Measurements from ENCODE around the gene MYO1D.

Gene MYO1D

DNA sequence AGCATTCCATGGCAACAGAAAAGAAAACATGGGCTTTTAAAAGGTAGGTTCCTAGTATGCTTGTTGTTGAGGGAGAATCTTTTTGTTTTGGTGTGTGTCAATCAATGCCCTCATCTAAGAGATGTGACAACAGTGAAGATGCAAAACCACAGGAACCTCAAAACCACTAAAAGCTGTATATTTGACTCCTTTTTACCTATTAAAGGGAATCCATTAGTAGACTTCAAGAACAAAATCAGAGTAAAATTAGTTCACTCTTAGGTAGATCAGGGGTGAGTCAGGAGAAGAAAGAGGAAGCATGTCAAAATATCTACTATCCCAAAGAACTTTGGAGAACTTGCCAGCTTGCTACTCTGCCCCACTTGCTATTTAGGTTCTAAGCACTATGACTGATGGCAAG, 301.1 kb downstream of the MYO1D start:
- no peak for DNase-seq (ENCODE audit: low read depth, low spot score)

DNA sequence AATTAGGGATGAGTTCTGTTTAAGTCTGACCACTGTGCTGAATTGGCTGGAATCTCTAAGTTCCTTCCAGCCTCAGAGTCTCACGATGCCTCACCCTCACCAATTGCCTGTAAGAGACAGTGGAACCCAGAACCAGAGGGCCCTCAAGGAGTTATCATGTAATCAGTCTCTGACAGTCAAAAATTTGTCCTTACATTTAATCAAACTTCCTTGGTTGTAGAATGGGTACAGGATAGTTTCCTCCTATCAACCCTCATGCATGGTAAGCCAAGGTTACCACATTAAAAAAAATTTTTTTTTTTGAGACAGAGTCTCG, 306.9 kb downstream of the MYO1D start:
- no peak for DNase-seq (ENCODE audit: low read depth, low spot score)

GRCh38 chr17:32569171-32570080, 307.5 kb downstream of the MYO1D start:
- DNase-seq (ENCODE audit: low read depth, low spot score): no peak

DNA sequence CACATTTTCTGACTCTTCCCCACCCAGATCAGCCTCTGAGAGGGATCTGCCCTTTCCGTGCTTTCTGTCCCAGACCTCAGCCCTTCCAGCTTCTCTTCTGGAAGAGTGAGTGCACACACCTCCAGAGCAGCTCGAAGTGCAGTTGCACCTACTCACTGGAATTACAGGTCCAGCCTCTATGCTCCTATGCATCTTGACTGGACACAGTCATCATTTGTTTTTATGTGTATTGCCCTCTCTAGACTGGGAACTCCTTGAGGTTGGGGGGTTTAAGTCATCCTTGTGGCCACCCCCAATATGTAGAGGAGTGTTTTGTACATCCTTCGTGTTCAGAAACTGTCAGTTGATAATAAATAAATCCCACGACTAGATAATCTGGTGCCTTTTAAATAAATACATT, 308.2 kb downstream of the MYO1D start:
- no peak for DNase-seq (ENCODE audit: low read depth, low spot score)

DNA sequence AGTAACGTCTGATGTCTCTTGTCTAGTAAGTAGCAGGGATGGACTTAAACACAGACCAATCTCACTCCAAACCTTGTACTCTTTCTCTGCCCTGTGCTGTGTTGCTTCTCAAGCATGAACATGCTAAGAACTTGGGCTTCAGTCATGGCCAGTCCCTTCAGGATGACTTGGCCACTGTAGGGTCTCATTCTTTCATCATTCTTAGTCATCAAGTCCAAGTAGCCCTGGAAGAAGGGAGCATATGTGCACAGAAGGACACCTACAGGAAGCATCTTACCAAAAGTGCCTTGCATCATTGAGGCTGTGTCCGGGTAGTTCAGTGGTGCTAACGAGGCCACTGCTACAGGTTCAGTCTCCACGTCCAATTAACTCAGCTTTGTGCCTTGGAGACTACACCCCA, 309.4 kb downstream of the MYO1D start:
- no peak for DNase-seq (ENCODE audit: low read depth, low spot score)

- no peak for DNase-seq (ENCODE audit: low read depth, low spot score)
These were observed 309.8 kb downstream of the MYO1D start for GRCh38 chr17:32567086-32567485.

DNA sequence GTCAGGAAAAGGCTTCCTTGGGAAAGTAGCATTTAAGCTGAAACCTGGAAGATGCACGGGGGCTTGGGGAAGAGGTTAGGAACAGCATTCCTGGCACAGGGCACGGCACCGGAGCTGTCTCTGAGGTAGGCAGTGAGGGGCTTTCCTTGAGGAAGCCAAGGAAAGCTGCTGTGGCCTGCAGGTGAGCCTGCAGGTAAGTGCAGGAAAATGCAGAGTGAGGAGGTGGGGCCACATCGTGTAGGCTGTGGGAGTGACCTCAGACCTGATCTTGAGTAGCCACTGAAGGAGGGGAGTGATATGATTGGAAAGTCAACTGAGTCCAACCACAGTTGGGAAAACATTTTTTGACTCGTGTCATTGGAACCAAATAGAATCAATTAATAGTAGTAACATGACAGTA, 310.6 kb downstream of the MYO1D start:
- DNase-seq (ENCODE audit: low read depth, low spot score): no peak

- DNase-seq (ENCODE audit: low read depth, low spot score): no peak
These were observed 311.5 kb downstream of the MYO1D start for GRCh38 chr17:32565401-32565800.

- DNase-seq (ENCODE audit: low read depth, low spot score): no peak
These were observed 312.6 kb downstream of the MYO1D start for GRCh38 chr17:32564325-32564724.

DNA sequence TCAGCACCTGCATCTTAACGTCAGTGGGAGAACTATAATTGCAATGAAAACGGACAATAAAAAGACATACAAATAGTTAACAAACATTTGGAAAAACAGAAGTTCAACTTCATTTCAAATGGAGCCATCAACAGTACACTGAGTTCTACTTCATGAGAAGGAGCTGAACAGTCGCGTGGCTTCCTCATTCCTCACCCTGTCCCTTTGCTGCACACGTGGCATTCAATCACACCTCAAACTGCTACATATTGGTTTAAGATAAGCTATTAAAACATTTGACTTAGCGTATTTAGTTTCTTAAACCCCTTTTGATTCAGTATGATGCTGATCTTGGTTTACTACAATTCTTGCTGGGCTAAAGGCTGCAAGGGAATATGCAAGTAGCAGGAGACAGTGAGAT, 313.3 kb downstream of the MYO1D start:
- DNase-seq (ENCODE audit: low read depth, low spot score): no peak

DNA sequence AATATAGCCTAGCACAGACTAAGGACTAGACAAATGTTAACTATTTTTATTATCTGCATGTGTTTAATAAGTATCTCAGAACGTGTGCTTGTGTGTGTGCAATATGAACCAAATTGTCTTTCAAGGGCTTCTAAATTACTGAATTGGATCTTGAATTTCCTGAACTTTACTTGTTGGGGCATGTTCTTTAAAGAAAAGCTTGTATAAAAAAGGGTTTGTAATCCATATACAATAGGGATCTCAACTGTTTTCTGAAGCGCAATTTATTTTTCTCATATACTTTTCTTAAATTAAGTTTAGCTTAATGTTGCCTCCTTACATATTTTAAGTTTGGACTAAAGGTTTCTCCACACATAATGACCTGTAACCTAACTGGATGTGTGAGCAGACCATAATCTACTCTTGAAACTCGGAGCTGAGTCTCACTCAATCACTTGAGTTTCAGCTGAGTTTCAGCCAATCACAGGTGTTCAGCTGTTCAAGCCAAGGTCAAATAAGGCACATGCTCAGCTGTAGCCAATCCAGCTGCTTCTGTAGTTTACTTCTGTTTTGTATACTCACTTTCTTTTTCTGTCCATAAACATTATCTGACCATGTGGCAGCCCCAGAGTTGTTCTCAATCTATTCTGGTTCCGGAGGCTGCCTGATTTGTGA, 317.8 kb downstream of the MYO1D start:
- no peak for DNase-seq (ENCODE audit: low read depth, low spot score)

DNA sequence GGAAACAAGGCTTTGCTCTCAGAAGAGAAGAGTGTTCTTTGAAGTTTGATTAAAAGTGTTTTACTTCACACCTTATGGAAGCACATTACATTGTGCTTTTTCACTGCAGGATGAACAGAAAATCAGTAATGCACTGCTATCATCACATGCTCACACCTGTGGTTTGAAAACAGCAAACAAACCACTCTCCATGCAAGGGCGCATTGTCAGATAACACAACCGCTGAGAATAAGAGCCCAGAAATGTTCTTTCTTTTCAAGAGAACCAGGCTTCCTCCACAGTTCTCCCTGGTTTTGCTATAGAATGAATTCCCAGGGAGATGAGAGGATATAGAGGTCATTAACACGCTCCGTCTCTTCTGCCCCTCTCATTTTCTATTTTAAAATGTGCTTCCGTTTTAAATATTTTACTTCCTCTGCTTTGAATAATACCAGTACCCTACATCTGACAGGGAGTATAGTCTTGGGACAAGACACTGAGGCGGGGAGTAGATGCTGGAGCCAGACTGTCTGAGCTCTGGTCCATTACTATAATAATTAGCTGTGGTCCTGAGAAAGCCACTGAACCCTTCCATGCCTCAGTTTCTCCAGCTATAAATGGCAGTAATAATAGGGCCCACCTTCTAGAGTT, 318.5 kb downstream of the MYO1D start:
- no peak for DNase-seq (ENCODE audit: low read depth, low spot score)

DNA sequence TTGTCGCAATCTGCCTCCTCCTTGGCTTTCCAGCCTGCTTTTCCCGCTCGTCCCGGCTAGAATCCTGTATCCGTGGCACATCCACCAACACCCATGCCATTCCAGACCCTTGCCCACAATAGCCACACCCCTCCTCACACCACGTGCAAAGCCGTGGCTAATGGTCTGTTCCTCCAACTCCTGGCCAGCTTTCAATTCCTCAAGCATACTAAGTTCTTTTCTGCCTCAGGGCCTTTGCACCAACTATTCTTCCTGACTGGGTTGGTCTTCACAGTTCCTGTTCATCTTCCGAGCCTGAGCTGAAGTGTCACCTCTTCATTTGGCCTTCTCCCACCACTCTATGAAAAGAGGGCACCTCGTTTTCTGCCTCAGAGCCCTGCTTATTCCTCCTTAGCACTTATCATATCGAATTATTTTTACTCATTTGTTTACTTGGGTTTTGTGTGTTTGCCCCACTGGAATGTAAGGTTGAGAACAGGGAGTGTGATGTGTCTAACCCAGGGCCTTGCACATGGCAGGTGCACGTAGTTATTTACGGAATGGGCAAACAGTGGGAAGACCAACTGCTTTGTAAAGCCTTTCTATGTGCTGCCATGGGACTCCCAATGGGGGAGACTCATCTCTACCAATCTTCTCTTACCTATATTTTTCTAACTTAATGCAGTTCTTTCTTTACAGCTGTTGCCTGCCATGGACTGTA, 321.2 kb downstream of the MYO1D start:
- DNase-seq (ENCODE audit: low read depth, low spot score): no peak

- no peak for DNase-seq (ENCODE audit: low read depth, low spot score)
These were observed 323.8 kb downstream of the MYO1D start for GRCh38 chr17:32553168-32553567.

DNA sequence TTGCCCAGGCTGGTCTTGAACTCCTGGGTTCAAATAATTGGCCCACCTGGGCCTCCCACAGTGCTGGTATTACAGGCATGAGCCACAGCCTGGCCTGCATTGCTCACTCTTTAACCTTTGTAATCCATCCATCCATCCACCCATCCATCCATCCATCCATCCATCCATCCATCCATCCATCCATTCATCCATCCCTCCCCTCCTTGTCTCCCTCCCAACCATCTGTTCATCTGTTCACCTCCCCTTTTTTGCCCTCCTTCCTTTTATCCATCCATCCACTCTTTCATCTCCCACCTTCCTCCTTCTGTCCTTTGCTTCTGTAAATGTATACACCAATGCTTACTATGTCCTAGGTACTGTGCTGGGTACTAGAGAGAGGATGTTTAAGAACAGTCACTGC, 324.6 kb downstream of the MYO1D start:
- no peak for DNase-seq (ENCODE audit: low read depth, low spot score)

DNA sequence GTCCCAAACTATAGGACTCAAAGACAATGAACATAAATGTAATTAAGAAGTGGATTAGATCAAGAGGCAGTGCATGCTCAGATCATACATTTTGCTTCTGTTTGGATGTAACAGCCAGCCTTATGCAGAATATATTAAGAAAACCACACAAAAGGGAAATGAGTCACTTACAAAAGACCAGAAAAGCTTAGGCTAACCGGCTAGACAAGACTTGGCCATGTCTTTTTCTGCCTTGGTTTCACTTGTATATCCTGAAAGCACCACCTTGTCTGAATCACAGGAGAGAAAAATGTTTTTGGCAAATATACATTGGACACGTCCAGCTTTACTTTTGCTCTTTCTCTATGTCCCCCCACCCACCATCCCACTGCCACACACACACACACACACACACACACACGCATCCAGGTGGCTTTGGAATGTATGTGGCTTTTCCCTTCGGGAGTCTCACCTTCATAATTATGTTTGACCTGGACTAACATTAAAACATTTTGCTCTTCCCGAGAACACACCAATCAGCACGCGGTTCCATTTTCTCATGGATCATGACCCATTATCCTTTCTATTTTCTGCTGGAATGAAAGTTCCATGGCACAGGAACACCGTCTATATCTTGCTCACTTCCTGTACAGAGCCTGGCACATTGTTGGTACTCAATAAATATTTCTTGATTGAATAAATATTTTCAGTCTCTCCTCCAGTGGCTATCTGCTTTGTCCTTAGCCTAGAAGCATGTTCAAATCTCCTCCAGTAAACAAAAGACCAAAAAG, 325.6 kb downstream of the MYO1D start:
- no peak for DNase-seq (ENCODE audit: low read depth, low spot score)

- no peak for DNase-seq (ENCODE audit: low read depth, low spot score)
These were observed 327.4 kb downstream of the MYO1D start for GRCh38 chr17:32549559-32549958.

DNA sequence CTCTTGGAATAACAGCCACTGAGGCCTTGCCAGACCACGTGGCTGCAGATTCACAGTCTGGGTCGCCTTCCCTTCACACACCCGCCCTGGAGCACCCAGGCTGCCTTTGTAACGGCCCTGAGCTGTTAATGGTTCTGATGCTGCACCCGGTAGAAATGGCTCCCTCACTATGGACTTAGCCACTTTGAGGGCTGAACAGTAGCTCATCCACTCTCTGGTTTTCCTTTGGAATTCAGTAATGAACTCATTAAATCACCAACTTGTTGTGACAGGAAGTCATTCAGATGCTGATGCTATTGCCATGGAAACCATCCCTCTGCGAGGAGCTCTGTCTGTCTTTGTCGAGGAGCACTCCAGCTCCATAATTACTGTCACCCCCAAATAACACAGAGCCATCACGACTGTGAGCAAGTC, 330.9 kb downstream of the MYO1D start:
- no peak for DNase-seq (ENCODE audit: low read depth, low spot score)

DNA sequence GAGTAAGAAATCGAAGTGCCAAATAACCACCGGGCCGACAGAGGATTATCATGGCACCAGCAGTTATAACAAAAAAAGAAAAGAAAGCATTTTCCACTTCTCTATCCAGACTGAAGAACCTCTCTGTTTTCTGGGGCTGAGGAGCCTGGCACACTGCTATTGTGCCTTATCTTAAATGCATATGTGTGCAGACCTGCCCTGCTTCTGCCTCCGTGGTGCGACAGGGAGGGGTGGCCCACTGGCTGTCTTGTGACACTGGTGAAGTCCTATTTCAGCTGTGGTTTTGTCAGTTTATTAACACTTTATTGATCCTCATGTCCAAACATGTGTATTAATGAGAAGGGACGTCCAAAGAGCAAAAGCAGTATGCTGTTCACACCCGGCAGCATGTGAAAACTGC, 334.7 kb downstream of the MYO1D start:
- no peak for DNase-seq (ENCODE audit: low read depth, low spot score)

DNA sequence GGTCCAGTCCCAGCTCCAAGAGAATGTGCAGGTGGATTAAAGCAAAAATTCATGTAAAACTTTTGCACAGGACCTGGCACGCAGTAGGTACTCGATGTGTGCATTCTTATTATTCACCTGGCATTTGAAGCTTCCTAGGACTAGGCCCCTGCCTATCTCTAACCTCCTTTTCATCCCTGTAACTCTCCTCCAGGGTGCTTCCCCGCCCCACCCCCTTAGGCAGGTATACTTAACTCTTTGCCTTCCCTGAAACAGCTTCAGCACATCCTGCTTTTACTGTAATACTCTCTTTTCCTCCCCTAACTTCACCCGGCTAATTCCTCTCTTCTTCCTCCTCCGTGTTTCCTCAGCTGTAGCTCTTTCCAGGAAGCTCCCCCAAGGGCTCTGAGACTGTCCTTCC, 335.3 kb downstream of the MYO1D start:
- no peak for DNase-seq (ENCODE audit: low read depth, low spot score)
